HL-60 (cell line): ENCODE results near the gene ANO9.

ENCODE experiments used
- DNase-seq, 2 experiments: peaks; one replicate each; pipeline ENCODE4 v3.0.0-alpha.2; 2010 to 2020; ENCODE audit warnings: low read depth in 1 of 2, low spot score in 1 of 2
- H3K27ac ChIP-seq: fragments of 250-450 bp; sonication (Bioruptor Pico); replicated peaks from 2 replicates; pipeline ENCODE4 v1.5.1; 2020; ENCODE audit warnings: mild to moderate bottlenecking, moderate library complexity
- H3K27me3 ChIP-seq: fragments of 250-450 bp; sonication (Bioruptor Pico); 2 replicates; pipeline ENCODE4 v1.5.1; 2021; ENCODE audit warnings: mild to moderate bottlenecking, moderate library complexity; ENCODE audit not compliant: insufficient read depth, poor library complexity, severe bottlenecking
- H3K4me3 ChIP-seq: replicated peaks from 2 replicates; pipeline ENCODE4 v1.5.1; 2011; ENCODE audit warnings: mild to moderate bottlenecking, control low read depth, low read length; ENCODE audit not compliant: insufficient read depth
- GABPA ChIP-seq: IDR thresholded peaks from 2 replicates; pipeline ENCODE4 v1.6.1; 2012; ENCODE audit warnings: low read depth
- POLR2AphosphoS5 ChIP-seq: IDR thresholded peaks from 2 replicates; pipeline ENCODE4 v1.6.1; 2012; ENCODE audit warnings: low read depth
- SPI1 ChIP-seq: IDR thresholded peaks from 2 replicates; pipeline ENCODE4 v1.6.1; 2012; ENCODE audit warnings: low read depth, mild to moderate bottlenecking, borderline replicate concordance
- TF ChIP-seq, protein P1 (sequence below): IDR thresholded peaks from one replicate; pipeline ENCODE4 v1.5.1; 2011; ENCODE audit warnings: low read length, control low read depth, inconsistent platforms; ENCODE audit not compliant: insufficient read depth
- TF ChIP-seq, protein P2 (sequence below): IDR thresholded peaks from 2 replicates; pipeline ENCODE4 v1.6.1; 2012; ENCODE audit warnings: low read depth; ENCODE audit not compliant: insufficient replicate concordance

ANO9 gene

DNA sequence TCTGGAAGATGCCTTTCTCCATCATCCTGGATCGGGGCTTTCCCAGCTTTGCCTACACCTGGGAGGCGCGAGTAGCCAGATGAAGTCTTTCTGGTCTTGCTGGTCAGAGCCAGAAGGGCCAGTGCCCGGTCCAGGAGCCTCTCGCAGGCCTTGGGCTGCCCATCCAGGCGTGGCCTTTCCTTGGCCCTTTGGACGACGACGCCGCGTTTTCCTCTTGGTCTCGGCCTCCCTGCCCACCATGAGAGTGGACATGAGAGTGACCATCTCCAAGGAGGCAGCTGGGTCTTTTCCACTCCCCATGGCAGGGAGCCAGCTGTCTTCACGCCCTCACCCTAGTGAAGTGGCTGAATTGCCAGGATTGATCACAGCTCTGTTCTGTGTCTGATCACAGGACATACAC is 11.8 kb upstream of the ANO9 start:
- H3K27ac ChIP-seq: no peak overlapping the region
- no peak for DNase-seq
- H3K4me3 ChIP-seq: no peak overlapping the region
- H3K27me3 ChIP-seq: no peaks in the 10 kb centered on the region
- TF ChIP-seq, protein P1, sequence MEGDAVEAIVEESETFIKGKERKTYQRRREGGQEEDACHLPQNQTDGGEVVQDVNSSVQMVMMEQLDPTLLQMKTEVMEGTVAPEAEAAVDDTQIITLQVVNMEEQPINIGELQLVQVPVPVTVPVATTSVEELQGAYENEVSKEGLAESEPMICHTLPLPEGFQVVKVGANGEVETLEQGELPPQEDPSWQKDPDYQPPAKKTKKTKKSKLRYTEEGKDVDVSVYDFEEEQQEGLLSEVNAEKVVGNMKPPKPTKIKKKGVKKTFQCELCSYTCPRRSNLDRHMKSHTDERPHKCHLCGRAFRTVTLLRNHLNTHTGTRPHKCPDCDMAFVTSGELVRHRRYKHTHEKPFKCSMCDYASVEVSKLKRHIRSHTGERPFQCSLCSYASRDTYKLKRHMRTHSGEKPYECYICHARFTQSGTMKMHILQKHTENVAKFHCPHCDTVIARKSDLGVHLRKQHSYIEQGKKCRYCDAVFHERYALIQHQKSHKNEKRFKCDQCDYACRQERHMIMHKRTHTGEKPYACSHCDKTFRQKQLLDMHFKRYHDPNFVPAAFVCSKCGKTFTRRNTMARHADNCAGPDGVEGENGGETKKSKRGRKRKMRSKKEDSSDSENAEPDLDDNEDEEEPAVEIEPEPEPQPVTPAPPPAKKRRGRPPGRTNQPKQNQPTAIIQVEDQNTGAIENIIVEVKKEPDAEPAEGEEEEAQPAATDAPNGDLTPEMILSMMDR: no peak
- TF ChIP-seq, protein P2, sequence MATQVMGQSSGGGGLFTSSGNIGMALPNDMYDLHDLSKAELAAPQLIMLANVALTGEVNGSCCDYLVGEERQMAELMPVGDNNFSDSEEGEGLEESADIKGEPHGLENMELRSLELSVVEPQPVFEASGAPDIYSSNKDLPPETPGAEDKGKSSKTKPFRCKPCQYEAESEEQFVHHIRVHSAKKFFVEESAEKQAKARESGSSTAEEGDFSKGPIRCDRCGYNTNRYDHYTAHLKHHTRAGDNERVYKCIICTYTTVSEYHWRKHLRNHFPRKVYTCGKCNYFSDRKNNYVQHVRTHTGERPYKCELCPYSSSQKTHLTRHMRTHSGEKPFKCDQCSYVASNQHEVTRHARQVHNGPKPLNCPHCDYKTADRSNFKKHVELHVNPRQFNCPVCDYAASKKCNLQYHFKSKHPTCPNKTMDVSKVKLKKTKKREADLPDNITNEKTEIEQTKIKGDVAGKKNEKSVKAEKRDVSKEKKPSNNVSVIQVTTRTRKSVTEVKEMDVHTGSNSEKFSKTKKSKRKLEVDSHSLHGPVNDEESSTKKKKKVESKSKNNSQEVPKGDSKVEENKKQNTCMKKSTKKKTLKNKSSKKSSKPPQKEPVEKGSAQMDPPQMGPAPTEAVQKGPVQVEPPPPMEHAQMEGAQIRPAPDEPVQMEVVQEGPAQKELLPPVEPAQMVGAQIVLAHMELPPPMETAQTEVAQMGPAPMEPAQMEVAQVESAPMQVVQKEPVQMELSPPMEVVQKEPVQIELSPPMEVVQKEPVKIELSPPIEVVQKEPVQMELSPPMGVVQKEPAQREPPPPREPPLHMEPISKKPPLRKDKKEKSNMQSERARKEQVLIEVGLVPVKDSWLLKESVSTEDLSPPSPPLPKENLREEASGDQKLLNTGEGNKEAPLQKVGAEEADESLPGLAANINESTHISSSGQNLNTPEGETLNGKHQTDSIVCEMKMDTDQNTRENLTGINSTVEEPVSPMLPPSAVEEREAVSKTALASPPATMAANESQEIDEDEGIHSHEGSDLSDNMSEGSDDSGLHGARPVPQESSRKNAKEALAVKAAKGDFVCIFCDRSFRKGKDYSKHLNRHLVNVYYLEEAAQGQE: no peak
- TF ChIP-seq POLR2AphosphoS5: no peak
- no peak for TF ChIP-seq GABPA
- no peak for TF ChIP-seq SPI1

DNA sequence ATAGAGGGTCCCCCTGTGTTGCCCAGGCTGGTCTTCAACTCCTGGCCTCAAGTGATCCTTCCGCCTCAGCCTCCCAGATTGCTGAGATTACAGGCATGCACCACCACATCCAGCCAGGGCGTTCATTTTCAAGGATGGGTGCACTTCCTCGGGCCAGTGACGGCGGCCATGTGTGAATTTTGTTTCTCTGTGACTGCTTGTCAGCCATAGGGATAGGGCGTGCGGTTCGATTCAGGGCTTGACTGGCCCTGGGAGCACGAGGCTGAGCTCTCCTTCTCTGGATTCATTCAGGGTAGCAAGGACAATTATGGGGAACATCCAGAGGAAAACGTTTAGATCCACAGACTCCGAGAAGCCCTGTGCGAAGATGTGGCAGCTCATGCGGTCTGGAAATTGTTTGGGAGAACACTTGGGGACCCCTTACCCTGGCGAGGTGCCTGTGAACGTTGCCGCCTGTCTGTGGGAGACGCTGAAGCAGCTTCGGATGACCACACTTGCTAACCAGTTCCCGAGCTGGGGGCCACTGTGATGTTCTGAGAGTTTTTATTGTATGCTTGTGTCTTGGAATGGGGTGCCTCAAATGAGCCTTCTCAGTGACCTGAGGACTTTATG is 11.2 kb upstream of the ANO9 start:
- DNase-seq: no peak

DNA sequence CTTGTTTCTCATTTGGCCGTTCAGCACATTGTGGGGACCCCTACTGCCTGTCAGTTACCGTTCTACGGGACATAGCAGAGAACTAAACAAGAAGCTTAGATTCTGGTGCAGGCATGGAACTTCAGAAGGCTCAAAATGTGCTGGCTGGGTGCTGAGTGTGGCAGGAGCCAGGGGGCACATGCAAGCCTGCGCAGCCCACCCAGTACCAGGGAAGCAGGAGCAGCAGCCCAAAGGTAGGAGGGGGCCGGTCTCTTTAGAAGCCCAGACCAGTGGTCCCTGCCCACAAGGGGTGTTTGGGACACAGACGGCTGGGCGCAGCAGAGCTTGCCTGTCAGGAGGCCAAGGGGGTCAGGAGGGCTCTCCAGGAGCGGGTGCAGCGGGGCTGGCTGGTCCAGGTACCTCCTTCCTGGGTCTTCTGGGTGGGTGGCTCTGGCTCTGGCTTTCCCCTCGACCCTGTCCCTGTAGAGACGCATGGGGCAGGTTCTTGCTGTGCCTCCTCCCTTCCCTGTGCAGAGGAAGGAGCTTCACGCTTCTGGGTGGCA is 10.5 kb upstream of the ANO9 start:
- H3K4me3 ChIP-seq: no peak overlapping the region
- H3K27ac ChIP-seq: no peak overlapping the region
- TF ChIP-seq, protein P2: no peak
- no peak for TF ChIP-seq POLR2AphosphoS5
- TF ChIP-seq GABPA: no peak
- TF ChIP-seq SPI1: no peak
- TF ChIP-seq, protein P1: no peak
- H3K27me3 ChIP-seq: no peaks in the 10 kb centered on the region
- no peak for DNase-seq

More for the DNA sequence above, 11.2 kb upstream of the ANO9 start:
- H3K27me3 ChIP-seq: no peaks in the 10 kb centered on the region
- TF ChIP-seq, protein P1: no peak
- TF ChIP-seq POLR2AphosphoS5 (no peak), GABPA (no peak), SPI1 (no peak)
- TF ChIP-seq, protein P2: no peak
- no peak overlapping the region for H3K4me3 ChIP-seq
- H3K27ac ChIP-seq: no peak overlapping the region
